K562 (cell line): ENCODE data around the gene LGALS3BP. TPM values are rescaled to one million over a fixed set of nuclear protein-coding genes. Genes with fewer than 3 reads are reported as not detected.

ENCODE experiments used
- NR2C2 ChIP-seq, 2 experiments: fragments of 200-800 bp in 1 of 2; sonication (Bioruptor generic) in 1 of 2; sonication (generic) in 1 of 2; formaldehyde crosslinking in 1 of 2; IDR thresholded peaks; 2 replicates each; pipeline versions ENCODE4 v1.6.1 to v1.8.0; 2016 to 2022; ENCODE audit warnings: mild to moderate bottlenecking in 1 of 2, missing compliant biosample characterization in 1 of 2, missing genetic modification characterization in 1 of 2, missing genetic modification reagents in 1 of 2
- SOX6 ChIP-seq: fragments of 450-650 bp; IDR thresholded peaks from 2 replicates; pipeline ENCODE4 v1.6.1; 2014; ENCODE audit warnings: mild to moderate bottlenecking
- TRIM28 ChIP-seq: fragments of 450-650 bp; IDR thresholded peaks from 2 replicates; pipeline ENCODE4 v1.6.1; 2017
- XRCC5 ChIP-seq: fragments of 200-400 bp; formaldehyde crosslinking; IDR thresholded peaks from 2 replicates; pipeline ENCODE4 v1.6.1; 2017; ENCODE audit warnings: low read depth, mild to moderate bottlenecking, low read length
- polyA plus RNA-seq, 8 experiments: library from polyadenylated mRNA; depleted of rRNA in 4 of 8; stranded (reverse) in 5 of 8; unstranded in 3 of 8; fragments of >200 nt; fragmentation: Nextera tagmentation in 2 of 8; fragmentation: Illumina TruSeq in 1 of 8; extraction: Ambion mirVana in 2 of 8; extraction: Trizol in 1 of 8; gene quantifications; 2 replicates each; pipeline versions ENCODE4 v1.2.1 to v1.2.3, GENCODE V29; 2011 to 2014; ENCODE audit warnings: inconsistent platforms in 1 of 8, missing spikeins in 1 of 8
- total RNA-seq, 7 experiments: library from RNA; depleted of rRNA in 6 of 7; stranded (reverse); fragments of >200 nt in 6 of 7; fragmentation: Illumina TruSeq in 2 of 7; extraction: Trizol in 2 of 7; gene quantifications; 2 replicates each; pipeline versions ENCODE4 v1.2.1 to v1.2.3, GENCODE V29; 2011 to 2021; ENCODE audit warnings: low replicate concordance in 1 of 7
- TF ChIP-seq, protein P1 (sequence below): fragments of 450-650 bp; IDR thresholded peaks from 2 replicates; pipeline ENCODE4 v1.6.1; 2016; ENCODE audit warnings: mild to moderate bottlenecking, moderate library complexity
- TF ChIP-seq, protein P2 (sequence below), 2 experiments: fragments of 450-650 bp in 1 of 2; sonication (generic) in 1 of 2; formaldehyde crosslinking in 1 of 2; IDR thresholded peaks in 1 of 2; conservative IDR thresholded peaks in 1 of 2; 2 replicates each; pipeline versions ENCODE4 v1.6.1 to v1.8.1; 2016 to 2023; ENCODE audit warnings: mild to moderate bottlenecking in 2 of 2, moderate library complexity in 2 of 2, inconsistent platforms in 1 of 2, missing genetic modification reagents in 1 of 2
- TF ChIP-seq, protein P3 (sequence below): fragments of 250-450 bp; sonication (Bioruptor Pico); IDR thresholded peaks from 2 replicates; pipeline ENCODE4 v1.5.0; 2022; ENCODE audit warnings: mild to moderate bottlenecking
- TF ChIP-seq, protein P4 (sequence below): sonication (generic); formaldehyde crosslinking; IDR thresholded peaks from 2 replicates; pipeline ENCODE4 v1.4.0; 2020; ENCODE audit warnings: mild to moderate bottlenecking, missing genetic modification reagents

The LGALS3BP gene
- total and polyA plus RNA-seq, 9 of the 15 experiments (the other 6 are each of a cell fraction or from before 2014, with no cell fraction given) = 0.39 to 5.3 (median 3.2) TPM

DNA sequence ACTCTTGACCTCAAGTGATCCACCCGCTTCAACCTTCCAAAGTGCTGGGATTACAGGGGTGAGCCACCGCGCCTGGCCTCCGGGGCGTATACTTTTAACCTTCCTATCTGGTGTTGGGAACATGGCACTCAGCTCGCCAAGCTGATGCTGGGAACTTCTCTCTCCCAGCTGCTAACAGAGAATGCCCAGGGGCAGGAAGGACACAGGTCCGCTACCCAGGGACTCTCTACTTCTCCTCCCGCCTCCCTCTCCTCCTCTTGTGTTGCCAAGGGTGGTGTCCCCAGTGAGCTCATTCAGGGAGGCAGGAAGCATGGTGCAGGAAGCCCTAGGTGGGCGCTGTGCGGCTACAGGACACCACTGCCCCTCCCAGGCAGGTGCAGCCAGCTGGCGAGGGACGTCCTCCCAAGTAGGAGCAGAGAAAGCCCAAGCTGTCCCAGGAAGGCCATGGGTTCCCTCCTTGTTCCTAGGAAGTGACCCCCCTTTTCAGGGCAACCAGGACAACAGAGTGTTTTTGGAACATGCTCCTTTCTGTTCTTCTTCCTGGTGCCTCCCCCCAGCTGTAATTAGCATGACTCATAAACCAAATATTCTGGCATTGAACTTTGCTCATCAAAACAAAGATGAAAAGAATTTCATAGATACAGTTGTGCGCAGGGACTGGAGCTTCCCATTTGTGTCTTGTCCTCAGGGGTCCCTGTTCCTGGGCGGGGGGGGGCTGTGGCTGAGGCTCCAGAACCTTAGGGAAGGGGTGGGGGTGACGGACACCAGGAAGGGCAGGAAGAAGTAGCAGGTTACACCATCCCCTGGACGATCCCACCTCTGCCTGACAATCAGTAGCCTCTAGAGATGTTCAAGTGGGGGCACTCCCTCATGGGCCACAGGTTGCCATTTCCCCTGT is 46.9 kb upstream of the LGALS3BP start (continued):
- TF ChIP-seq NR2C2 (CRISPR knock-in tag; IDR thresholded peaks at IDR 0.05) (no peak), NR2C2 (tag; IDR thresholded peaks at IDR 0.05) (0 out of 2 replicates have a peak, but pooled peaks have one; percentile 5), TRIM28 (no peak), XRCC5 (no peak), SOX6 (no peak)
- TF ChIP-seq, protein P1, sequence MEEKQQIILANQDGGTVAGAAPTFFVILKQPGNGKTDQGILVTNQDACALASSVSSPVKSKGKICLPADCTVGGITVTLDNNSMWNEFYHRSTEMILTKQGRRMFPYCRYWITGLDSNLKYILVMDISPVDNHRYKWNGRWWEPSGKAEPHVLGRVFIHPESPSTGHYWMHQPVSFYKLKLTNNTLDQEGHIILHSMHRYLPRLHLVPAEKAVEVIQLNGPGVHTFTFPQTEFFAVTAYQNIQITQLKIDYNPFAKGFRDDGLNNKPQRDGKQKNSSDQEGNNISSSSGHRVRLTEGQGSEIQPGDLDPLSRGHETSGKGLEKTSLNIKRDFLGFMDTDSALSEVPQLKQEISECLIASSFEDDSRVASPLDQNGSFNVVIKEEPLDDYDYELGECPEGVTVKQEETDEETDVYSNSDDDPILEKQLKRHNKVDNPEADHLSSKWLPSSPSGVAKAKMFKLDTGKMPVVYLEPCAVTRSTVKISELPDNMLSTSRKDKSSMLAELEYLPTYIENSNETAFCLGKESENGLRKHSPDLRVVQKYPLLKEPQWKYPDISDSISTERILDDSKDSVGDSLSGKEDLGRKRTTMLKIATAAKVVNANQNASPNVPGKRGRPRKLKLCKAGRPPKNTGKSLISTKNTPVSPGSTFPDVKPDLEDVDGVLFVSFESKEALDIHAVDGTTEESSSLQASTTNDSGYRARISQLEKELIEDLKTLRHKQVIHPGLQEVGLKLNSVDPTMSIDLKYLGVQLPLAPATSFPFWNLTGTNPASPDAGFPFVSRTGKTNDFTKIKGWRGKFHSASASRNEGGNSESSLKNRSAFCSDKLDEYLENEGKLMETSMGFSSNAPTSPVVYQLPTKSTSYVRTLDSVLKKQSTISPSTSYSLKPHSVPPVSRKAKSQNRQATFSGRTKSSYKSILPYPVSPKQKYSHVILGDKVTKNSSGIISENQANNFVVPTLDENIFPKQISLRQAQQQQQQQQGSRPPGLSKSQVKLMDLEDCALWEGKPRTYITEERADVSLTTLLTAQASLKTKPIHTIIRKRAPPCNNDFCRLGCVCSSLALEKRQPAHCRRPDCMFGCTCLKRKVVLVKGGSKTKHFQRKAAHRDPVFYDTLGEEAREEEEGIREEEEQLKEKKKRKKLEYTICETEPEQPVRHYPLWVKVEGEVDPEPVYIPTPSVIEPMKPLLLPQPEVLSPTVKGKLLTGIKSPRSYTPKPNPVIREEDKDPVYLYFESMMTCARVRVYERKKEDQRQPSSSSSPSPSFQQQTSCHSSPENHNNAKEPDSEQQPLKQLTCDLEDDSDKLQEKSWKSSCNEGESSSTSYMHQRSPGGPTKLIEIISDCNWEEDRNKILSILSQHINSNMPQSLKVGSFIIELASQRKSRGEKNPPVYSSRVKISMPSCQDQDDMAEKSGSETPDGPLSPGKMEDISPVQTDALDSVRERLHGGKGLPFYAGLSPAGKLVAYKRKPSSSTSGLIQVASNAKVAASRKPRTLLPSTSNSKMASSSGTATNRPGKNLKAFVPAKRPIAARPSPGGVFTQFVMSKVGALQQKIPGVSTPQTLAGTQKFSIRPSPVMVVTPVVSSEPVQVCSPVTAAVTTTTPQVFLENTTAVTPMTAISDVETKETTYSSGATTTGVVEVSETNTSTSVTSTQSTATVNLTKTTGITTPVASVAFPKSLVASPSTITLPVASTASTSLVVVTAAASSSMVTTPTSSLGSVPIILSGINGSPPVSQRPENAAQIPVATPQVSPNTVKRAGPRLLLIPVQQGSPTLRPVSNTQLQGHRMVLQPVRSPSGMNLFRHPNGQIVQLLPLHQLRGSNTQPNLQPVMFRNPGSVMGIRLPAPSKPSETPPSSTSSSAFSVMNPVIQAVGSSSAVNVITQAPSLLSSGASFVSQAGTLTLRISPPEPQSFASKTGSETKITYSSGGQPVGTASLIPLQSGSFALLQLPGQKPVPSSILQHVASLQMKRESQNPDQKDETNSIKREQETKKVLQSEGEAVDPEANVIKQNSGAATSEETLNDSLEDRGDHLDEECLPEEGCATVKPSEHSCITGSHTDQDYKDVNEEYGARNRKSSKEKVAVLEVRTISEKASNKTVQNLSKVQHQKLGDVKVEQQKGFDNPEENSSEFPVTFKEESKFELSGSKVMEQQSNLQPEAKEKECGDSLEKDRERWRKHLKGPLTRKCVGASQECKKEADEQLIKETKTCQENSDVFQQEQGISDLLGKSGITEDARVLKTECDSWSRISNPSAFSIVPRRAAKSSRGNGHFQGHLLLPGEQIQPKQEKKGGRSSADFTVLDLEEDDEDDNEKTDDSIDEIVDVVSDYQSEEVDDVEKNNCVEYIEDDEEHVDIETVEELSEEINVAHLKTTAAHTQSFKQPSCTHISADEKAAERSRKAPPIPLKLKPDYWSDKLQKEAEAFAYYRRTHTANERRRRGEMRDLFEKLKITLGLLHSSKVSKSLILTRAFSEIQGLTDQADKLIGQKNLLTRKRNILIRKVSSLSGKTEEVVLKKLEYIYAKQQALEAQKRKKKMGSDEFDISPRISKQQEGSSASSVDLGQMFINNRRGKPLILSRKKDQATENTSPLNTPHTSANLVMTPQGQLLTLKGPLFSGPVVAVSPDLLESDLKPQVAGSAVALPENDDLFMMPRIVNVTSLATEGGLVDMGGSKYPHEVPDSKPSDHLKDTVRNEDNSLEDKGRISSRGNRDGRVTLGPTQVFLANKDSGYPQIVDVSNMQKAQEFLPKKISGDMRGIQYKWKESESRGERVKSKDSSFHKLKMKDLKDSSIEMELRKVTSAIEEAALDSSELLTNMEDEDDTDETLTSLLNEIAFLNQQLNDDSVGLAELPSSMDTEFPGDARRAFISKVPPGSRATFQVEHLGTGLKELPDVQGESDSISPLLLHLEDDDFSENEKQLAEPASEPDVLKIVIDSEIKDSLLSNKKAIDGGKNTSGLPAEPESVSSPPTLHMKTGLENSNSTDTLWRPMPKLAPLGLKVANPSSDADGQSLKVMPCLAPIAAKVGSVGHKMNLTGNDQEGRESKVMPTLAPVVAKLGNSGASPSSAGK = no peak
- TF ChIP-seq, protein P2, sequence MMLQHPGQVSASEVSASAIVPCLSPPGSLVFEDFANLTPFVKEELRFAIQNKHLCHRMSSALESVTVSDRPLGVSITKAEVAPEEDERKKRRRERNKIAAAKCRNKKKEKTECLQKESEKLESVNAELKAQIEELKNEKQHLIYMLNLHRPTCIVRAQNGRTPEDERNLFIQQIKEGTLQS (IDR thresholded peaks at IDR 0.05) = peak; percentile 46; the same call in 1 of the 2 replicates
- TF ChIP-seq, protein P2 (CRISPR knock-in tag; conservative IDR thresholded peaks at IDR 0.05) = no peak
- TF ChIP-seq, protein P3, sequence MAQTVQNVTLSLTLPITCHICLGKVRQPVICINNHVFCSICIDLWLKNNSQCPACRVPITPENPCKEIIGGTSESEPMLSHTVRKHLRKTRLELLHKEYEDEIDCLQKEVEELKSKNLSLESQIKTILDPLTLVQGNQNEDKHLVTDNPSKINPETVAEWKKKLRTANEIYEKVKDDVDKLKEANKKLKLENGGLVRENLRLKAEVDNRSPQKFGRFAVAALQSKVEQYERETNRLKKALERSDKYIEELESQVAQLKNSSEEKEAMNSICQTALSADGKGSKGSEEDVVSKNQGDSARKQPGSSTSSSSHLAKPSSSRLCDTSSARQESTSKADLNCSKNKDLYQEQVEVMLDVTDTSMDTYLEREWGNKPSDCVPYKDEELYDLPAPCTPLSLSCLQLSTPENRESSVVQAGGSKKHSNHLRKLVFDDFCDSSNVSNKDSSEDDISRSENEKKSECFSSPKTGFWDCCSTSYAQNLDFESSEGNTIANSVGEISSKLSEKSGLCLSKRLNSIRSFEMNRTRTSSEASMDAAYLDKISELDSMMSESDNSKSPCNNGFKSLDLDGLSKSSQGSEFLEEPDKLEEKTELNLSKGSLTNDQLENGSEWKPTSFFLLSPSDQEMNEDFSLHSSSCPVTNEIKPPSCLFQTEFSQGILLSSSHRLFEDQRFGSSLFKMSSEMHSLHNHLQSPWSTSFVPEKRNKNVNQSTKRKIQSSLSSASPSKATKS (CRISPR knock-in tag) = no peak
- TF ChIP-seq, protein P4, sequence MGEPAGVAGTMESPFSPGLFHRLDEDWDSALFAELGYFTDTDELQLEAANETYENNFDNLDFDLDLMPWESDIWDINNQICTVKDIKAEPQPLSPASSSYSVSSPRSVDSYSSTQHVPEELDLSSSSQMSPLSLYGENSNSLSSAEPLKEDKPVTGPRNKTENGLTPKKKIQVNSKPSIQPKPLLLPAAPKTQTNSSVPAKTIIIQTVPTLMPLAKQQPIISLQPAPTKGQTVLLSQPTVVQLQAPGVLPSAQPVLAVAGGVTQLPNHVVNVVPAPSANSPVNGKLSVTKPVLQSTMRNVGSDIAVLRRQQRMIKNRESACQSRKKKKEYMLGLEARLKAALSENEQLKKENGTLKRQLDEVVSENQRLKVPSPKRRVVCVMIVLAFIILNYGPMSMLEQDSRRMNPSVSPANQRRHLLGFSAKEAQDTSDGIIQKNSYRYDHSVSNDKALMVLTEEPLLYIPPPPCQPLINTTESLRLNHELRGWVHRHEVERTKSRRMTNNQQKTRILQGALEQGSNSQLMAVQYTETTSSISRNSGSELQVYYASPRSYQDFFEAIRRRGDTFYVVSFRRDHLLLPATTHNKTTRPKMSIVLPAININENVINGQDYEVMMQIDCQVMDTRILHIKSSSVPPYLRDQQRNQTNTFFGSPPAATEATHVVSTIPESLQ (CRISPR knock-in tag) = no peak
